ENCODE data around the gene CA6.

DNA sequence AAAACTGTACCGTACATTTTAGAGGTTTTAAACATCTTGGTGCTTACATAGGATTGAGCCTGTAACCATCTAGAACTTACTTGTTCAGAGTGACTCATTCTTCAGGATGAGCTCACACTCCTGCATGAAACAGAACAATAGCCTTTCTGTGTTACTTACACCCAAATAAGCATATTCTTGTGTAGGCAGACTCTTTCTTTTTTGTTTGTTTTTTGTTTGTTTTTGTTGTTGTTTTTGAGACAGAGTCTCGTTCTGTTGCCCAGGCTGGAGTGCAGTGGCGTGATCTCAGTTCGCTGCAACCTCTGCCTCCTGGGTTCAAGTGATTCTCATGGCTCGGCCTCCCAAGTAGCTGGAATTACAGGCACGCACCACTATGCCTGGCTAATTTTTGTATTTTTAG, 3.8 kb upstream of the CA6 start:
- TF ChIP-seq, protein P1, sequence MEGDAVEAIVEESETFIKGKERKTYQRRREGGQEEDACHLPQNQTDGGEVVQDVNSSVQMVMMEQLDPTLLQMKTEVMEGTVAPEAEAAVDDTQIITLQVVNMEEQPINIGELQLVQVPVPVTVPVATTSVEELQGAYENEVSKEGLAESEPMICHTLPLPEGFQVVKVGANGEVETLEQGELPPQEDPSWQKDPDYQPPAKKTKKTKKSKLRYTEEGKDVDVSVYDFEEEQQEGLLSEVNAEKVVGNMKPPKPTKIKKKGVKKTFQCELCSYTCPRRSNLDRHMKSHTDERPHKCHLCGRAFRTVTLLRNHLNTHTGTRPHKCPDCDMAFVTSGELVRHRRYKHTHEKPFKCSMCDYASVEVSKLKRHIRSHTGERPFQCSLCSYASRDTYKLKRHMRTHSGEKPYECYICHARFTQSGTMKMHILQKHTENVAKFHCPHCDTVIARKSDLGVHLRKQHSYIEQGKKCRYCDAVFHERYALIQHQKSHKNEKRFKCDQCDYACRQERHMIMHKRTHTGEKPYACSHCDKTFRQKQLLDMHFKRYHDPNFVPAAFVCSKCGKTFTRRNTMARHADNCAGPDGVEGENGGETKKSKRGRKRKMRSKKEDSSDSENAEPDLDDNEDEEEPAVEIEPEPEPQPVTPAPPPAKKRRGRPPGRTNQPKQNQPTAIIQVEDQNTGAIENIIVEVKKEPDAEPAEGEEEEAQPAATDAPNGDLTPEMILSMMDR (optimal IDR thresholded peaks at IDR 0.05 in 1 of 3, IDR thresholded peaks at IDR 0.05 in 1 of 3, conservative IDR thresholded peaks at IDR 0.05 in 1 of 3; ENCODE audit: extremely low read depth in 1 of 3, insufficient read depth in 2 of 3, low read length in 3 of 3): no peak
- TF ChIP-seq EZH2 (IDR thresholded peaks at IDR 0.05; ENCODE audit: low read length): no peak

Measured in keratinocyte (primary cell).